SK-N-SH (cell line): ENCODE measurements around the gene FNDC3B. TPM values are rescaled to one million over a fixed set of nuclear protein-coding genes. Genes with fewer than 3 reads are reported as not detected.

Experiments used
- CTCF ChIA-PET: fragments of 300-600, 350-600 bp; formaldehyde crosslinking; extraction: SDS; loops from one replicate; lab custom pipeline; 2021; lab: Yijun Ruan, JAX
- POLR2A ChIA-PET: fragments of 350-600 bp; sonication (Branson Sonifier 250); formaldehyde crosslinking; extraction: SDS; loops from one replicate; lab custom pipeline; 2020; ENCODE audit warnings: antibody characterized with exemption, inconsistent platforms; lab: Yijun Ruan, JAX
- DNase-seq: peaks from one replicate; pipeline ENCODE4 v3.0.0; 2012
- H2AFZ ChIP-seq: fragments of 200-600 bp; sonication (generic); 2 replicates; pipeline ENCODE4 v1.8.1; 2016; ENCODE audit warnings: antibody characterized with exemption, mild to moderate bottlenecking, low read depth
- H3F3A ChIP-seq: fragments of 200-600 bp; sonication (generic); replicated peaks from 2 replicates; pipeline ENCODE3; 2016; ENCODE audit warnings: antibody characterized with exemption, mild to moderate bottlenecking; ENCODE audit not compliant: insufficient read depth
- H3K27ac ChIP-seq, 2 experiments: fragments of 200-500 bp in 1 of 2; fragments of 200-600 bp in 1 of 2; sonication (Bioruptor generic) in 1 of 2; sonication (generic), shearing (Covaris generic) in 1 of 2; 2 replicates each; pipeline versions ENCODE4 v1.5.1 to v1.6.1; 2014 to 2016; ENCODE audit warnings: low read depth in 2 of 2, inconsistent platforms in 1 of 2, low read length in 1 of 2, mild to moderate bottlenecking in 1 of 2, mixed read lengths in 1 of 2
- H3K27me3 ChIP-seq: fragments of 200-600 bp; sonication (generic), shearing (Covaris generic); 2 replicates; pipeline ENCODE4 v1.6.1; 2016; ENCODE audit warnings: mixed run types; ENCODE audit not compliant: insufficient read depth
- H3K36me3 ChIP-seq, 2 experiments: fragments of 200-500 bp in 1 of 2; fragments of 200-600 bp in 1 of 2; sonication (Bioruptor generic) in 1 of 2; sonication (generic) in 1 of 2; replicated peaks in 1 of 2; 2 replicates each; pipeline versions ENCODE3 to v1.5.1; 2014 to 2016; ENCODE audit warnings: low read length in 1 of 2, mild to moderate bottlenecking in 1 of 2; ENCODE audit not compliant: insufficient read depth in 2 of 2, control insufficient read depth in 1 of 2
- H3K4me1 ChIP-seq, 2 experiments: fragments of 200-500 bp in 1 of 2; fragments of 200-600 bp in 1 of 2; sonication (Bioruptor generic) in 1 of 2; sonication (generic), shearing (Covaris generic) in 1 of 2; 2 replicates each; pipeline versions ENCODE4 v1.5.1 to v1.6.1; 2014 to 2016; ENCODE audit warnings: low read depth in 1 of 2, low read length in 1 of 2, mixed run types in 1 of 2; ENCODE audit not compliant: insufficient read depth in 2 of 2, control insufficient read depth in 1 of 2
- H3K4me2 ChIP-seq: fragments of 200-600 bp; sonication (generic), shearing (Covaris generic); 2 replicates; pipeline ENCODE4 v1.6.1; 2017; ENCODE audit warnings: mixed run types
- H3K4me3 ChIP-seq, 2 experiments: fragments of 200-500 bp in 1 of 2; fragments of 200-600 bp in 1 of 2; sonication (Bioruptor generic) in 1 of 2; sonication (generic), shearing (Covaris generic) in 1 of 2; 2 replicates each; pipeline versions ENCODE4 v1.5.1 to v1.8.1; 2014 to 2016; ENCODE audit warnings: low read depth in 2 of 2, inconsistent platforms in 1 of 2, low read length in 1 of 2, mild to moderate bottlenecking in 1 of 2, mixed read lengths in 1 of 2, moderate library complexity in 1 of 2
- H3K79me2 ChIP-seq: fragments of 200-600 bp; sonication (generic); 2 replicates; pipeline ENCODE4 v1.8.1; 2017; ENCODE audit warnings: mild to moderate bottlenecking; ENCODE audit not compliant: insufficient read depth
- H3K9ac ChIP-seq: fragments of 200-600 bp; sonication (generic); 2 replicates; pipeline ENCODE4 v1.6.1; 2017; ENCODE audit warnings: mixed run types
- H3K9me2 ChIP-seq: fragments of 200-600 bp; sonication (generic); 2 replicates; pipeline ENCODE4 v1.6.1; 2017; ENCODE audit warnings: mixed run types
- H3K9me3 ChIP-seq: fragments of 200-600 bp; sonication (generic); 2 replicates; pipeline ENCODE4 v1.6.1; 2017; ENCODE audit warnings: mixed run types, mild to moderate bottlenecking, moderate library complexity
- H4K20me1 ChIP-seq: fragments of 200-600 bp; sonication (generic); 2 replicates; pipeline ENCODE4 v1.6.1; 2017; ENCODE audit warnings: mild to moderate bottlenecking, mixed run types; ENCODE audit not compliant: insufficient read depth
- EP300 ChIP-seq, 2 experiments: IDR thresholded peaks; 2 replicates each; pipeline versions ENCODE4 v1.4.0 to v1.6.1; 2012; ENCODE audit warnings: borderline replicate concordance in 1 of 2, low read depth in 1 of 2, low read length in 1 of 2
- EZH2phosphoT487 ChIP-seq: fragments of 200-600 bp; sonication (generic); IDR thresholded peaks from 2 replicates; pipeline ENCODE4 v1.6.1; 2017; ENCODE audit warnings: low read depth, mixed run types, mild to moderate bottlenecking, antibody characterized with exemption, moderate library complexity, borderline replicate concordance
- JUND ChIP-seq: IDR thresholded peaks from 2 replicates; pipeline ENCODE4 v1.4.0; 2012
- MXI1 ChIP-seq: IDR thresholded peaks from 2 replicates; pipeline ENCODE4 v1.6.1; 2012; ENCODE audit warnings: mild to moderate bottlenecking, low read depth, low read length, improper control_type of control experiment
- NRF1 ChIP-seq: IDR thresholded peaks from 2 replicates; pipeline ENCODE4 v1.6.1; 2012; ENCODE audit warnings: low read depth, mild to moderate bottlenecking, low read length
- POLR2AphosphoS5 ChIP-seq: IDR thresholded peaks from 2 replicates; pipeline ENCODE4 v1.6.1; 2012; ENCODE audit warnings: low read depth, low read length
- RCOR1 ChIP-seq: fragments of 150-350 bp; IDR thresholded peaks from 2 replicates; pipeline ENCODE4 v1.6.1; 2017; ENCODE audit warnings: antibody characterized with exemption, low read length
- RXRA ChIP-seq: IDR thresholded peaks from 2 replicates; pipeline ENCODE4 v1.4.0; 2012; ENCODE audit warnings: low read depth, mild to moderate bottlenecking, borderline replicate concordance
- TCF12 ChIP-seq: IDR thresholded peaks from 2 replicates; pipeline ENCODE4 v1.4.0; 2012
- WGBS: methylation state at CpG from one replicate; pipeline ENCODE4 v1.1.6; 2017; ENCODE audit warnings: low lambda C conversion rate; 5-methylcytosine and 5-hydroxymethylcytosine counted together
- polyA plus RNA-seq, 3 experiments: library from polyadenylated mRNA; depleted of rRNA; stranded (reverse); fragments of >200 nt; gene quantifications; 2 replicates each; pipeline ENCODE4 v1.2.3, GENCODE V29; 2012
- TF ChIP-seq, protein P1 (sequence below): IDR thresholded peaks from 2 replicates; pipeline ENCODE4 v1.4.0; 2012; ENCODE audit warnings: low read depth, borderline replicate concordance
- TF ChIP-seq, protein P2 (sequence below): IDR thresholded peaks from 2 replicates; pipeline ENCODE4; 2012
- TF ChIP-seq, protein P3 (sequence below): fragments of 150-350 bp; IDR thresholded peaks from 2 replicates; pipeline ENCODE4 v1.6.1; 2016; ENCODE audit warnings: mild to moderate bottlenecking, low read depth, low read length
- TF ChIP-seq, protein P4 (sequence below): fragments of 150-350 bp; IDR thresholded peaks from 2 replicates; pipeline ENCODE4 v1.6.1; 2017; ENCODE audit warnings: antibody characterized with exemption, low read length, low read depth, borderline replicate concordance
- TF ChIP-seq, protein P5 (sequence below): IDR thresholded peaks from 2 replicates; pipeline ENCODE4 v1.6.1; 2012; ENCODE audit warnings: mild to moderate bottlenecking, low read depth, low read length, moderate library complexity
- TF ChIP-seq, protein P6 (sequence below): IDR thresholded peaks from 2 replicates; pipeline ENCODE4 v1.4.0; 2012; ENCODE audit warnings: low read depth

FNDC3B gene
- polyA plus RNA-seq, 1 of the 3 experiments (the other 2 are of a cell fraction), result 10.4 TPM

DNA sequence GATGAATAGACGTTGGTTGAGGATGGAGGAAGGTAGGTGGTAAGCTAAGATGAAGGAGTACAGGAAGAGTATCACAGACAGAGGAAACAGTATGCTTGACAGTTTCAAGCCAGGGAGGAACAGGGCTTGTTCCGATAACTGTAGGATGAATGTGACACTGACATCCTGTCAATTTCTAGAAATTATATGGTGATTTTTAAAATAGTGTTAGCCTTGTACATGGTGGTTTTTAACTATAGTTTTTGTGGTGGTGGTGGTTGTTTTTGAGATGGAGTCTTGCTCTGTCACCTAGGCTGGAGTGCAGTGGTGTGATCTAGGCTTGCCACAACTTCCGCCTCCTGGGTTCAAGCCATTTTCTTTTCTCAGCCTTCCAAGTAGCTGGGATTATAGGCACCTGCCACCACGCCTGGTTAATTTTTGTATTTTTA is 92.8 kb downstream of the FNDC3B start (continued):
- TF ChIP-seq, protein P1, sequence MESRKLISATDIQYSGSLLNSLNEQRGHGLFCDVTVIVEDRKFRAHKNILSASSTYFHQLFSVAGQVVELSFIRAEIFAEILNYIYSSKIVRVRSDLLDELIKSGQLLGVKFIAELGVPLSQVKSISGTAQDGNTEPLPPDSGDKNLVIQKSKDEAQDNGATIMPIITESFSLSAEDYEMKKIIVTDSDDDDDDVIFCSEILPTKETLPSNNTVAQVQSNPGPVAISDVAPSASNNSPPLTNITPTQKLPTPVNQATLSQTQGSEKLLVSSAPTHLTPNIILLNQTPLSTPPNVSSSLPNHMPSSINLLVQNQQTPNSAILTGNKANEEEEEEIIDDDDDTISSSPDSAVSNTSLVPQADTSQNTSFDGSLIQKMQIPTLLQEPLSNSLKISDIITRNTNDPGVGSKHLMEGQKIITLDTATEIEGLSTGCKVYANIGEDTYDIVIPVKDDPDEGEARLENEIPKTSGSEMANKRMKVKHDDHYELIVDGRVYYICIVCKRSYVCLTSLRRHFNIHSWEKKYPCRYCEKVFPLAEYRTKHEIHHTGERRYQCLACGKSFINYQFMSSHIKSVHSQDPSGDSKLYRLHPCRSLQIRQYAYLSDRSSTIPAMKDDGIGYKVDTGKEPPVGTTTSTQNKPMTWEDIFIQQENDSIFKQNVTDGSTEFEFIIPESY, result no peak
- TF ChIP-seq, all 33 proteins: peak for 0

DNA sequence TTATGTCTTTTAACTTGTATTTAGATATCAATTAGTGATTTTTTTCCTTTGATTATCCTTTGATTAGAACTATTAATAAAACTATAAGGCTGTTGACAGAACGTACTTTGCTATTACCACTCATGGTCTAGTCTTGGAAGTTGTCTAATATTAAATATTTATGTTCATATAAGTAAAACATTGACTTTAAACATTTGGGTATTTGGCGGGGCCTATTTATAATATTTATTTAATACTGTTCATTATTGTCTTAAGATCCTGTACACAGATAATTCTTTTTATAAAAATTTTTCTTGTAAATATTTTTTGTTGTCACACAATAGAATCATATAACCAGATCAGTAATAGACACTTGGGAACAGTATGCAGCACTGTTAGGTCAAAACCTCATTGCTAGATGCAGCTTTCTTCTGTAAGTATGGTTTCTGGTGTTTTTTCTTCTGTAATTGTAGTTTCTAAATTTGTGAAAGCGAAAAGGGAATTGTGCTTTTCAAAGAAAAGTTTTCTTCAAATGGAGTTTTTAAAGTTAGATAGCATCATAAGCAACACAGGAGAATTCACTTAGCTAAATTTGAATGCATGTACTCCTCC is 93.4 kb downstream of the FNDC3B start:
- H3K27ac ChIP-seq, result peak overlapping the region in 1 of 2 experiments; percentile 99; a peak in 1 of 4 replicates
- ChIA-PET CTCF (no interaction called here), POLR2A (no interaction called here)
- peaks cover 0 to 26% of the 10 kb centered on the region in 2 experiments for H3K36me3 ChIP-seq
- peaks cover 44% of the 10 kb centered on the region for H3F3A ChIP-seq
- no peak for DNase-seq
- H3K9me3 ChIP-seq, result no peaks in the 10 kb centered on the region
- no peak overlapping the region for H3K4me3 ChIP-seq
- H3K27me3 ChIP-seq, result no peaks in the 10 kb centered on the region
- H3K4me1 ChIP-seq, result peaks cover 23 to 61% of the 10 kb centered on the region in 2 experiments
- no peaks in the 10 kb centered on the region for H3K9me2 ChIP-seq
- H3K9ac ChIP-seq, result no peak overlapping the region
- H4K20me1 ChIP-seq, result no peaks in the 10 kb centered on the region
- H3K79me2 ChIP-seq, result peaks cover 88% of the 10 kb centered on the region
- H2AFZ ChIP-seq, result no peak overlapping the region
- TF ChIP-seq, protein P2, sequence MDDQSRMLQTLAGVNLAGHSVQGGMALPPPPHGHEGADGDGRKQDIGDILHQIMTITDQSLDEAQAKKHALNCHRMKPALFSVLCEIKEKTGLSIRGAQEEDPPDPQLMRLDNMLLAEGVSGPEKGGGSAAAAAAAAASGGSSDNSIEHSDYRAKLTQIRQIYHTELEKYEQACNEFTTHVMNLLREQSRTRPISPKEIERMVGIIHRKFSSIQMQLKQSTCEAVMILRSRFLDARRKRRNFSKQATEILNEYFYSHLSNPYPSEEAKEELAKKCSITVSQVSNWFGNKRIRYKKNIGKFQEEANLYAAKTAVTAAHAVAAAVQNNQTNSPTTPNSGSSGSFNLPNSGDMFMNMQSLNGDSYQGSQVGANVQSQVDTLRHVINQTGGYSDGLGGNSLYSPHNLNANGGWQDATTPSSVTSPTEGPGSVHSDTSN, result no peak
- TF ChIP-seq POLR2AphosphoS5 (no peak), MXI1 (no peak), TCF12 (no peak), RCOR1 (no peak), EP300 (IDR thresholded peaks at IDR 0.05; ENCODE audit: borderline replicate concordance in 1 of 2, low read depth in 1 of 2, low read length in 1 of 2) (no peak), JUND (no peak), RXRA (no peak), NRF1 (no peak), EZH2phosphoT487 (no peak)
- TF ChIP-seq, protein P3, sequence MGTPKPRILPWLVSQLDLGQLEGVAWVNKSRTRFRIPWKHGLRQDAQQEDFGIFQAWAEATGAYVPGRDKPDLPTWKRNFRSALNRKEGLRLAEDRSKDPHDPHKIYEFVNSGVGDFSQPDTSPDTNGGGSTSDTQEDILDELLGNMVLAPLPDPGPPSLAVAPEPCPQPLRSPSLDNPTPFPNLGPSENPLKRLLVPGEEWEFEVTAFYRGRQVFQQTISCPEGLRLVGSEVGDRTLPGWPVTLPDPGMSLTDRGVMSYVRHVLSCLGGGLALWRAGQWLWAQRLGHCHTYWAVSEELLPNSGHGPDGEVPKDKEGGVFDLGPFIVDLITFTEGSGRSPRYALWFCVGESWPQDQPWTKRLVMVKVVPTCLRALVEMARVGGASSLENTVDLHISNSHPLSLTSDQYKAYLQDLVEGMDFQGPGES, result no peak
- TF ChIP-seq, protein P1, result no peak
- TF ChIP-seq, protein P4, sequence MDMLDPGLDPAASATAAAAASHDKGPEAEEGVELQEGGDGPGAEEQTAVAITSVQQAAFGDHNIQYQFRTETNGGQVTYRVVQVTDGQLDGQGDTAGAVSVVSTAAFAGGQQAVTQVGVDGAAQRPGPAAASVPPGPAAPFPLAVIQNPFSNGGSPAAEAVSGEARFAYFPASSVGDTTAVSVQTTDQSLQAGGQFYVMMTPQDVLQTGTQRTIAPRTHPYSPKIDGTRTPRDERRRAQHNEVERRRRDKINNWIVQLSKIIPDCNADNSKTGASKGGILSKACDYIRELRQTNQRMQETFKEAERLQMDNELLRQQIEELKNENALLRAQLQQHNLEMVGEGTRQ, result no peak
- TF ChIP-seq, protein P5, sequence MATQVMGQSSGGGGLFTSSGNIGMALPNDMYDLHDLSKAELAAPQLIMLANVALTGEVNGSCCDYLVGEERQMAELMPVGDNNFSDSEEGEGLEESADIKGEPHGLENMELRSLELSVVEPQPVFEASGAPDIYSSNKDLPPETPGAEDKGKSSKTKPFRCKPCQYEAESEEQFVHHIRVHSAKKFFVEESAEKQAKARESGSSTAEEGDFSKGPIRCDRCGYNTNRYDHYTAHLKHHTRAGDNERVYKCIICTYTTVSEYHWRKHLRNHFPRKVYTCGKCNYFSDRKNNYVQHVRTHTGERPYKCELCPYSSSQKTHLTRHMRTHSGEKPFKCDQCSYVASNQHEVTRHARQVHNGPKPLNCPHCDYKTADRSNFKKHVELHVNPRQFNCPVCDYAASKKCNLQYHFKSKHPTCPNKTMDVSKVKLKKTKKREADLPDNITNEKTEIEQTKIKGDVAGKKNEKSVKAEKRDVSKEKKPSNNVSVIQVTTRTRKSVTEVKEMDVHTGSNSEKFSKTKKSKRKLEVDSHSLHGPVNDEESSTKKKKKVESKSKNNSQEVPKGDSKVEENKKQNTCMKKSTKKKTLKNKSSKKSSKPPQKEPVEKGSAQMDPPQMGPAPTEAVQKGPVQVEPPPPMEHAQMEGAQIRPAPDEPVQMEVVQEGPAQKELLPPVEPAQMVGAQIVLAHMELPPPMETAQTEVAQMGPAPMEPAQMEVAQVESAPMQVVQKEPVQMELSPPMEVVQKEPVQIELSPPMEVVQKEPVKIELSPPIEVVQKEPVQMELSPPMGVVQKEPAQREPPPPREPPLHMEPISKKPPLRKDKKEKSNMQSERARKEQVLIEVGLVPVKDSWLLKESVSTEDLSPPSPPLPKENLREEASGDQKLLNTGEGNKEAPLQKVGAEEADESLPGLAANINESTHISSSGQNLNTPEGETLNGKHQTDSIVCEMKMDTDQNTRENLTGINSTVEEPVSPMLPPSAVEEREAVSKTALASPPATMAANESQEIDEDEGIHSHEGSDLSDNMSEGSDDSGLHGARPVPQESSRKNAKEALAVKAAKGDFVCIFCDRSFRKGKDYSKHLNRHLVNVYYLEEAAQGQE, result no peak
- TF ChIP-seq, protein P6, sequence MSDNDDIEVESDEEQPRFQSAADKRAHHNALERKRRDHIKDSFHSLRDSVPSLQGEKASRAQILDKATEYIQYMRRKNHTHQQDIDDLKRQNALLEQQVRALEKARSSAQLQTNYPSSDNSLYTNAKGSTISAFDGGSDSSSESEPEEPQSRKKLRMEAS, result no peak
- 95% methylated on average over 3 of the region's 3 CpGs for WGBS
- H3K4me2 ChIP-seq, result no peak overlapping the region
